ENCODE measurements around the gene SARS1.
A peak's percentile ranks its signal among the peaks of the same experiment; 100 is the strongest.
"Not testable (repeated sequence)": the region's sequence is repeated elsewhere in the genome, so short reads cannot be mapped to it uniquely, and the experiment has no call there.

Gene SARS1

GRCh38 chr1:109279615-109280278, 66.0 kb downstream of the SARS1 start:
- no peak for DNase-seq

GRCh38 chr1:109280862-109281261, 67.1 kb downstream of the SARS1 start:
- DNase-seq: no peak

DNA sequence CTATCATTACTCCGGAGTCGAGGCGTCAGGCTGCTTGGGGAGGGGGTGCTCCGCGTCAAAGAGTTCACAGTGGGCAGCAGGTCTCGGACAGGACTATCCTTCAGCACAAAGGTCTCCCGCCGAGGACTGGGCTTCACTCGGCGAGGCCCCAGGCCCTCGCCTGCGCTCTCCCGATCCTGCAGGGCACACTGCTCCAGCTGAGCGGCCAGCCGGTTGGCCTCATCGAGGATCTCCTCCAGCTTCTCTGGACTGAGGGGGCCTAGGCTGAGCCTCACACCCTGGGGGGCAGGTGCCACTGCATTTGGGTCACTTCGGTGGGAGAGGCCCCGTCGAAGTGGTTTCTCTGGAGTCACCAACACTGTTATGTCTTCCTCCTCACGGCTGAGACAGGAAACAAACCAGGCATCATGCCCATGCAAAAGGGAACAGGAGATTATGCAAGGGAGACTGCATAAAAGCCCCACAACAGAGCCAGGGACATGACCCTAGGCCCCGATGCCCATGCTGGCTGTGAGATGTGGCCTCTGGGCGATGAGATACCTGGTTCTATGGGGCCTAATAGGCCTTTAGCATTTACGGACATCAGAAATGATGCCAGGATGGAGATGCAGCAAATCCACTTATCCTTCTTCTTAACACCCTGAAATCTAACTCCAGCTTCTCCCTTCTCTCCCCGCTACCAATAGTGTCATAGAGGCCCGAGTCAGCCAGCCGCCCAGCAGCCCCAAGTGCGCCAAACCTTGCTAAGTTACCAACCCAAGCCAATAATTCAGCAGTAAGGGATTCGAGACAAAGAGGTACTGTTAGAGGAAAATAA, 68.2 kb downstream of the SARS1 start:
- DNase-seq: no peak

DNA sequence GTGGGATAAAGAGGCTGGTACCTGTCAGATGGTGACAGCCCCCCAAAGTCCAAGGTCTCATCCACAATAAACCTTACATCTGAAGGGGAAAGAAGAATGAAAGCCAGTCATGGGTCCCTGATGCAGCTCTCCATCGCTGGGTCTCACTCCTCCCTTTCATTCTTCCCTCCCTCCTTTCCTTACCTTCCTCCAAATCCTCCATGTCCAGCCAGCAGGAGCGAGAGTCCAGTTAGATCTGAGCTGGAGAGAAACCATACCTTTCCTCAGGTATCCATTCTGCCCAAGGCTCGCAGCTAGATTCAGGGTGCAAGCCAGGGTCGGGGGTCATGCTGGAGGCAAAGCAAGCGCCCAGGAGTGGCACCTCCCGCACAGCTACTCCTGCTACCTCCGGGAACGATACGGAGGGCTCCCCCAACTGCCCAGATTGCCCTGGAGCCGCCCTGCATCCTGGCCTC, 68.8 kb downstream of the SARS1 start:
- no peak for DNase-seq

DNA sequence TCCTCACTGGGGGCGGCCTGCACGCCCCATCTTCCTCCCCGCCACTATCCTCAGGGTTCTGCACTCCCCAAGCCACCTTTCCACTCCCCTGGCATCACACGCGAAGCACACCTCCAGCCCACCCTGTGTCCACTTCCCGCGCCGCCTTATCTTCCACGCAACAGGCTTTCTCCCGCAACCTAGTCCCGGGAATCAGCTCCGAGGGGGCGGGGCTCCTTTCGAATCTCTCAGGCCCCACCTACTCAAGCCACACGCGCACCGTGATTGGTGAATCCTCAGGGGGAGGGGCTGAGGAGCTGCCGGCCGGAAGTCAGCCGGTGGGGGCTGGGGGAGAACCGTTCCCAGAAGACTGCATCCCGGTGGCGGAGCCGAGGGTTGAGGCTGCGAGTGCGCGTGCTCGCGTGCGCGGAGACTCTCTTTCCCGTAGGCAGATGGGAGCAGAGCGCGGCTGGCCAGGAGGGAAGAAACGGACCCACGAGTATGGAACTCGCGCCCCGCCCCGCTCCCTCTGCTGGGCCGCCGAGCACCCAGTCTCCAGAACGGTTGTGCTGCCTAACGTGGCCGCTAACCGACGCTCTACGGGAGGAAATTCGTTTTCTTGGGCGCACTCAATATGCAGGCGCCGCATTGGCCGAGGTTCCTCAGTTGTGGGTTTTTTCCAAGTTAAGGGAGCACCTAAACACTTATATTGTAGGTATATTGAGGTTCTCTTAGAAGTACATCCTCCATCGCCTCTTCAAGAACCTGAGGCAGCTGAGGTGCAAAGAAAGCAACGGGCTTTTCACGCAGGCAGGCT, 69.4 kb downstream of the SARS1 start, which contains the start of gene PSRC1:
Gene PSRC1, minus strand, starts transcription at position 194 of the 796 bp plus-strand sequence.
- DNase-seq: peak; percentile 93

- DNase-seq: no peak
Measured at GRCh38 chr1:109283748-109284600, 70.3 kb downstream of the SARS1 start.

- not testable (repeated sequence) for DNase-seq
Measured at GRCh38 chr1:109286762-109287161, 73.0 kb downstream of the SARS1 start.
